ENCODE measurements around the gene TIGD1.

- TF ChIP-seq YY1 (IDR thresholded peaks at IDR 0.05; ENCODE audit: insufficient read depth, insufficient read length) (no peak), ZNF274 (IDR thresholded peaks at IDR 0.05; ENCODE audit: low read depth, low read length) (no peak), SUZ12 (IDR thresholded peaks at IDR 0.05; ENCODE audit: extremely low read depth, insufficient read depth, insufficient read length) (no peak)
These were observed 16.2 kb downstream of the TIGD1 start for GRCh38 chr2:232533944-232534710.
